ENCODE results near the gene ATAD5.
"Not testable (repeated sequence)": the region's sequence is repeated elsewhere in the genome, so short reads cannot be mapped to it uniquely, and the experiment has no call there.

ATAD5 gene

DNA sequence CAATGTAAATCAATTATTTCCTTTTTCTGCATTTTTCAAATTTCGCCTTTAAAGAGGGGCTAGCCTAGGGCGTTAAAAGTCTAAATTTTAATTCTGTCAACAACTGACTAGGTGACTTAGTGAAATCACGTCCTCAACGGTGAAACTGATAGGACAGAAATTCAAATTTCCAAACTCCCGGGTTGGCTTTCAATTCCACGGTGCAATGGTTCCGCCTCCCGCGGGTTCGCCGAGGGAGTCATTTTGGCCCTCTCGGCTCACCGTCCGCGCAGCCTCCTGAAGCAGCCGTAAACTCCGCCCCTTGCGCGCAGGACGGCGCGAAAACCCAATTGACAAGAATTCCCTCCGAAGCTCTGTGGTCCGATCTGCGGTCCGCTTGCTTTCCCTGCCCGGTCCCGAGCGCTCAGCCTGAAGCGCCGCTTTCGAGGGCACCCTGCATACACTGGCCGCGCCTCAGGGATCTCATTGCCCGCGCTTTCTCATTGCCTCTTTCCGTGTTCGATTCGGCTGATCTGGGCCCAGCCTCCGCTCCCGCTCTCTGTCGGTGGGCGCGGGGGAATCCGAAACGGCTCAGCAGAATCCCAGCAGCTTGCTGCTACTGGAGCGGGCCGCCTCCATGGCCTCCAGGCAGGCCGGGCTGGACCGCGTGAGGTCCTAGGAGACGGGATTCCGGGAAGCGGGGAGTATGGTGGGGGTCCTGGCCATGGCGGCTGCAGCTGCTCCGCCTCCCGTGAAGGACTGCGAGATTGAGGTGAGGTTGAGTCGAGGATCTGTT is at the start of gene ATAD5:
Gene ATAD5, plus strand, starts transcription at position 304 of the 775 bp plus-strand sequence. Its CDS starts 382 bp downstream, at position 686.
- peak; percentile 74 to 76 for DNase-seq (ENCODE audit: low read depth in 2 of 2)

DNA sequence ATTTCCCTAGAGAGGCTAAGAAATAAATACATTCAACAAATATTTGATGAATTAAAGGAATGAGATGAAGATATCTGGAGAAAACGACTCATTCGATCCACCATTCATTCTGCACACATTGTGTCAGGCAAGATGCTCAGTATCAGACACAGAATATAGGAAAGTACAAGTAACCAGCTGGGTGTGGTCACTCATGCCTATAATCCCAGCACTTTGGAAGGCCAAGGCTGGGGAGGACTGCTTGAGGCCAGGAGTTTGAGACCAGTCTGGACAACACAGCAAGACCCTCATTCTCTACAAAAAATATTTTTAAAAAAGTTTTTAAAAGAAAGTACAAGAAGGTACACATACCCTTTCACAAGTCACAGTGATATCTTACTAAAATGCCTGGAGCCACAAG is 49.6 kb upstream of the ATAD5 start:
- no peak for DNase-seq (ENCODE audit: low read depth in 2 of 2)

GRCh38 chr17:30788918-30789317 is 42.8 kb upstream of the ATAD5 start:
- no peak for DNase-seq (ENCODE audit: low read depth in 2 of 2)

DNA sequence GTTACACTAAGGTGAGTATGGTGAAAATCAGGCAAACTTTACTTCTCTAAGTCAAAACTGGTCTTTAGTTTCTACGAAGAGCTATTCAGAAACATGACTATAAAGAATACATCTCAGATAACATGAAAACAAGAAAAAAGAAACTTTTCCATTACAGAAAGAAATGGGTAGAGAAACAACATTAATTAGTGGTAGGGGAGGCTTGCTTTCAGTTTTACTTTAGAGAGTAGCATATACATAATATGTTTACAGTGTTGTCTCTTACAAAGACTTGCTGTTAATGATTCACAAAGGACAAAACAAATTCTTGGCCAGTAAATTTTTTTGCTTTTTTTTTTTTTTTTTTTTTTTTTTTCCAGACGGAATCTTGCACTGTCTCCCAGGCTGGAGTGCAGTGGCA is 41.5 kb upstream of the ATAD5 start:
- no peak for DNase-seq (ENCODE audit: low read depth in 2 of 2)

- no peak for DNase-seq (ENCODE audit: low read depth in 2 of 2)
Measured at GRCh38 chr17:30793282-30793977, 38.3 kb upstream of the ATAD5 start.

GRCh38 chr17:30794372-30794771 is 37.4 kb upstream of the ATAD5 start:
- DNase-seq (ENCODE audit: low read depth in 2 of 2), result no peak

DNA sequence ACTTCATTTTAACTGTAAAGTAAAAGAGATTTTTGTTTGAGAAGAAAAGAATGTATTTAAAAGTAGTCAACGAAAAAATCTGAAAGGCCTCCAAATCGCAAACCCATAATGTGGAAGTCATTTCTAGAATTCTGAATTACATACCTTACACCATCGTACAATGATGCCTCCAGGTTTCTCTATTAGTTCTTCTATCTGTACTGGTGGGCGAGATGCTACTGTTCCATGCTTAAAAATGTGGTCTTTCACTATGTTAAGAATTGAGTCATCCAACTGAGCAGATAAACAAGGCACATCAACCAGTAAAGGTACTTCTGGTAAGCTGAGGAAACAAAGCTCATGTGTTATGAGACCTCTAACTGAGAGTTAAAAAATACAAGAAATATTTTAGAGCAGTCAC is 35.8 kb upstream of the ATAD5 start:
- DNase-seq (ENCODE audit: low read depth in 2 of 2), result no peak

DNA sequence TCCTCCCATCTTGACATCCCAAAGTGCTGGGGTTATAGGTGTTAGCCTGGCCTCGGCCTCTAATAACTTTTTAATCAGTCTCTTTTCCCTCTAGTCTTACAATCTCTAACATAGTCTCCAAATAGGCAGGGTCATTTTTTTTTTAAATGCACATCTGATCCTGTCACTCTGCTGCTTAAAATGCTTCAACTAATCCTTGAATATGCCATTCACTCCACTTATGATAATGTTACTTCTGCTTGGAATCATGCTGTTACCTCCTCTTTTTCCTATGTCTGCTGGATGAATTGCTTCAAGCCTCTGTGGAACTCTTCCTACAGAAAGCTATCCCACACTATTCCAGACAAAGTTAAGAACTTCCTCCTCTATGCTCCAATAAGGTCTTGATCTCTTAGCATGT is 30.1 kb upstream of the ATAD5 start:
- DNase-seq (ENCODE audit: low read depth in 2 of 2), result no peak

DNA sequence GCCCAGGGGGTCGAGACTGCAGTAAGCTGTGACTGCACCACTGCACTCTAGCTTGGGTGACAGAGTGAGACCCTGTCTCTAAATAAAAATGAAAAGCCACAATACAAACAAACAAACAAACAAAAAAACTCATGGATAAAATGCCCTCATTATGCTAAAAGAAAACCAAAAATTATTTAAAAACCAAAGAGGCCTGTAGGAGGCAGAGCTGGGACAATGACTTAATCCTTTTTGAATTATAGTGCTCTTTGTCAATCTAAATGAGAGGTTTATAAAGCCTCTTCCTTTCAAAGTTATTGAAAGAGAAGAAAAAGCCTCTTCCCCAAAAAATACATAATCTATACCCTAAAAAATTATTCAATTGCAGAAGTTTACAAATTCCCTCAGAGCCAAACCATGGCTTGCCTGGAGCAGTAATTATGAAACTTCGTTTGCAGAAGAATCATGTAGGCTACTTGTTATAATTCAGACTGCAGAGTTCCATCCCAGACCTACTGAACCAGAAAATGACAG is 25.8 kb upstream of the ATAD5 start:
- no peak for DNase-seq (ENCODE audit: low read depth in 2 of 2)

- DNase-seq (ENCODE audit: low read depth in 2 of 2), result no peak
Measured at GRCh38 chr17:30807896-30808295, 23.9 kb upstream of the ATAD5 start.

DNA sequence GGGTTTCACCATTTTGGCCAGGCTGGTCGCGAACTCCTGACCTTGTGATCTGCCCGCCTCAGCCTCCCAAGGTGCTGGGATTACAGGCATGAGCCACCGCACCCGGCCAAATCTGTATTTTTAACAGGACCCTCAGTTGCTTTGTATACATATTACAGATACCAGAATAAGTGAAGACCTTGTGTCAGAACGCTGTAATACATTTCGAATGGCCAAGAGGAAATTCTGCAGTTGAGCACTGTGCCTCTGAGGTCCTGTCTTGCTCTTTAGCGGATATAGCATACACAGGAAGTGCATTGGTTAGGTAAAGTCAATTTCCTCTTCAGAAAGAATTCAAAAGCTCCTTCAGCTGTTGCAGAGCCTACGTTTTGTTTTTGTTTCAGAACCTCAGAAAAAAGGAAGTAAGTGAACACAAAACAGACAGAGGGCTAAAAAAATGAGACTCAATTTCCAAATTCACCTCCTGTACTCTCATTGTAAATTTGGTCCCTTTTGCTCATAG is 22.9 kb upstream of the ATAD5 start:
- no peak for DNase-seq (ENCODE audit: low read depth in 2 of 2)

GRCh38 chr17:30809867-30810266 is 21.9 kb upstream of the ATAD5 start:
- DNase-seq (ENCODE audit: low read depth in 2 of 2), result no peak

DNA sequence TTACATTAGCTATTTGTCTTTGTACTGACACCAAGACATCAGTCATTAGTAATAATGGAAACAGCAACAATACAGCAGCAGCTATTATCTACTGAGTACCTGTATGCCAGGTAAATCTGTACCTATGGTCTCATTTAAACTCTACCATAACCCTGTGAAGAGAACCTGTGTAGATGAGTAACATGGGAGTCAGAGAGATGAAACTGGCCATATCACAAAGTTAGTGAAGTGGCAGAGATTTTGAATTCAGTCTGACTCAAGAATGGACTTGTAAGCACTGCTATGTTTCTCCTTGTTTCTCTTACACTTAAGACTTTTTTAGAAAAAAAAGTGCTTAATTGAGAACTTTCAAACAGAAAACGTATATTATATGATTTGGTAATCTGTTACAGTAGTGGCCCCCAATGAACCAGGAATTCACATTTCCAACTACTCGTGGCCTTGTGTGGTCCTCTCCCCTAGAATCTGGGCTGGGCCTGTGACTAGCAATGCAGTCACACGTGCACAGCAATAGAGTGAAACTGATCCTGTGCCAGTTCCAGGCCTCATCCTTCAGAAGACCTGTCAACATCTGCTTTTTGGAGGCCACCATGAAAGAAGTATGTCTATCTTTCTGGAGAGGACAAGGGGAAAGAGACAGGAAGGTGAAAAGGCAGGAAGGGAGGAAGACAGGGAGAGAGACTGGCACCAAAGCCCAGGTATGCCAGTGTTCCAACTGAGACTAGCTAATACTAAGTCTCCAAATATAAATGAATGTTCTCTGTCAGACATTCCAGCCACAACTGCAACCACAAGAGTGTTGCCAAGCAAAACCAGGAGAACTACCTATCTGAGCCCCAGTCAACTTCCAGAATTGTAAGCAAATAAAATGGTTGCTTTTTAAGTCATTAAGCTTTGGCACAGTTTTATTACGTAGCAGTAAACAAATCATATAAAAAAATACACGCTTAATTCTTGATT is 19.3 kb upstream of the ATAD5 start:
- DNase-seq (ENCODE audit: low read depth in 2 of 2), result no peak

GRCh38 chr17:30814236-30814635 is 17.5 kb upstream of the ATAD5 start:
- not testable (repeated sequence) for DNase-seq (ENCODE audit: low read depth in 2 of 2)

DNA sequence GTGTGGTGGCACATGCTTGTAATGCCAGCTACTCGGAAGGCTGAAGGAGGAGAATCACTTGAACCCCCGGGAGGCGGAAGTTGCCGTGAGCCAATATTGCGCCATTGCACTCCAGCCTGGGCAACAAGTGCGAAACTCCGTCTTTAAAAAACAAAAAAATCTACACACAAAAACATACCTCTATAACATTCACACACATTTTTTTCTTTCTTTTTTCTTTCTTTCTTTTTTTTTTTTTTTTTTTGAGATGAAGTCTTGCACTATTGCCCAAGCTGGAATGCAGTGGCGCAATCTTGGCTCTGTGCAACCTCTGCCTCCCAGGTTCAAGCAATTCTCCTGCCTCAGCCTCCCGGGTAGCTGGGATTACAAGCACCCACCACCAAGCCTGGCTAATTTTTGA is 16.9 kb upstream of the ATAD5 start:
- not testable (repeated sequence) for DNase-seq (ENCODE audit: low read depth in 2 of 2)

- DNase-seq (ENCODE audit: low read depth in 2 of 2), result no peak
Measured at GRCh38 chr17:30816165-30816564, 15.6 kb upstream of the ATAD5 start.

- no peak for DNase-seq (ENCODE audit: low read depth in 2 of 2)
Measured at GRCh38 chr17:30819971-30820705, 11.6 kb upstream of the ATAD5 start.

- no peak for DNase-seq (ENCODE audit: low read depth in 2 of 2)
Measured at GRCh38 chr17:30821871-30822723, 9.7 kb upstream of the ATAD5 start.

DNA sequence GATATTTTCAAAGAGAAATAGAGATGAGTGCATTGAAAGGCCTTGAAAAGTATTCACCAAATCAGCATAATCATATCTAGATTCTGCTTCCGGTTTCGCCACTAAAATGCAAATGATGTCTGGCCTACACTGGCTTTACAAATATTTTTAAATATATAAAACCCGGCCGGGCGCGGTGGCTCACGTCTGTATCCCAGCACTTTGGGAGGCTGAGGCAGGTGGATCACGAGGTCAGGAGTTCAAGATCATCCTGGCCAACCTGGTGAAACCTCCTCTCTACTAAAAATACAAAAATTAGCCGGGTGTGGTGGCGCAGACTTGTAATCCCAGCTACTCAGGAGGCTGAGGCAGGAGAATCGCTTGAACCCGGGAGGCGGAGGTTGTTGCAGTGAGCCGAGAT is 8.8 kb upstream of the ATAD5 start:
- not testable (repeated sequence) for DNase-seq (ENCODE audit: low read depth in 2 of 2)

- DNase-seq (ENCODE audit: low read depth in 2 of 2), result no peak
Measured at GRCh38 chr17:30823421-30823820, 8.3 kb upstream of the ATAD5 start.
